ENCODE data around the gene PRAMEF8.
"Not testable (repeated sequence)": the region's sequence is repeated elsewhere in the genome, so short reads cannot be mapped to it uniquely, and the experiment has no call there.

The PRAMEF8 gene

DNA sequence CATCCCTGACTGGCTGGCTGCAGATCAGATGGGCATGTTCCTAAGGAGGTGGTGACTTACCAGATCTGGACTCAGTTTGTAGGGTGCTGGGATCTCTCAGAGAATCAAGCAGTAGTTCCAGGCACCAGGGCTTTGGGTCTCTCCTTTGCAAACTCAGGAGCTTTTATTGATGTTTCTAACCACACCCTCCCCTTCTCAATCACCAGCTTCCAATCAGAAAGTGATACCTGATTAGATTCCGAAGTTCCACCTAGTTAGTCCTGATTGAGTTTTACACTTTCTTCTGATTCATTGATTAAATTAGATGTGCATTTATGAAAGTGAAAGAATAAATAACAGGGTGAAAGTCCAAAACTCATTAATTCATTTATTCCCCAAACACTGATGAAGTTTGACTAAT, at the start of gene PRAMEF8:
PRAMEF8 (minus strand) TSS at position 101 of the 400 bp plus-strand sequence. CDS start 1,046 bp downstream, outside the sequence.
- DNase-seq (ENCODE audit: low read depth) = not testable (repeated sequence)

DNA sequence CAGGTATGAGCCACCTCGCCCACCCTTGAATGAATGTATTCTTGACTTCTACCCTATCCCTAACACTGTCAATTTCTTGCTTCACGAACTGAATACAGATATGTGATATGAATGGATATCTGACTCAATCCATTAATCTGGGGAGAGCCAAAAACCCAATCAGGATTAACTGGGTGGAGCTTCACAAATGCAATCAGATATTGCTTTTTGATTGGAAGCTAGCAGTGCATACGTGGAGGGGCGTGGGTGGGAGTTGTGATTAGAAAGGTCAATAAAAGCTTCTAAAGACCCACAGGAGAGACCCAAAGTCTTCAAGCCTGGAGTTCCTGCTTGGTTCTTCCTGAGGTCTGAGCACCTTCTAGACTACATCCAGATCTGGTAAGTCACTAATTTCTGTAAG, 30.3 kb upstream of the PRAMEF8 start, which contains the start of gene PRAMEF15:
PRAMEF15 (plus strand) TSS at position 301 of the 400 bp plus-strand sequence. CDS start 2,827 bp downstream, outside the sequence.
- DNase-seq (ENCODE audit: low read depth) = not testable (repeated sequence)

GRCh38 chr1:13303239-13303638, 18.3 kb upstream of the PRAMEF8 start, which contains the start of gene PRAMEF33:
TSS of gene PRAMEF33 (plus strand) at chr1:13303539. CDS start at chr1:13305955, 2,416 bp downstream.
- not testable (repeated sequence) for DNase-seq (ENCODE audit: low read depth)

DNA sequence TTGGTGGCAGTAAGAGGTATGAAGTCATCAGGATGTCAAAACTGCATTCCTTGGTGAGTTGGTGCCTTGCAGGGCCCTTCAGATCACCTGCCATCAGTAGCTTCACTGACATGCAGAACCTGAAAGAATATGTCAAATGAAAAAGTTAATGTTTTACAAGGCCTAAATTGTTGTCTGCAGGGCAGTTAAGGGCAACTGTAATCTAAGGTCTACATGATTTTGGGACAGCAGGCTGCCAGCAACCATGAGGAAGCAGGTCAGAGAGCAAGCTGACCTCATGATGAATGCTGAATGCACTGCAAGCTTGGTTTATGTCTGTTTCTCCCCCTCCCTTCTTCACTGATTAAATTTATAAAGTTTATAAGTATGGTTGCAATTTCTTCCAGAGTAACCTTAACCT, 17.3 kb upstream of the PRAMEF8 start:
- not testable (repeated sequence) for DNase-seq (ENCODE audit: low read depth)

DNA sequence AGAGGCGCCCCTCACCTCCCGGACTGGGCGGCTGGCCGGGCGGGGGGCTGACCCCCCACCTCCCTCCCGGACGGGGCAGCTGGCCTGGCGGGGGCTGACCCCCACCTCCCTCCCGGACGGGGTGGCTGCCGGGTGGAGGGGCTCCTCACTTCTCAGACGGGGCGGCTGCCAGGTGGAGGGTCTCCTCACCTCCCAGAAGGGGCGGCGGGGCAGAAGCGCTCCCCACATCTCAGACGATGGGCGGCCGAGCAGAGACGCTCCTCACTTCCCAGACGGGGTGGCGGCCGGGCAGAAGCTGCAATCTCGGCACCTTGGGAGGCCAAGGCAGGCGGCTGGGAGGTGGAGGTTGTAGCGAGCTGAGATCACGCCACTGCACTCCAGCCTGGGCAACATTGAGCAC, 13.8 kb upstream of the PRAMEF8 start:
- DNase-seq (ENCODE audit: low read depth) = not testable (repeated sequence)

GRCh38 chr1:13297216-13297931, 12.4 kb upstream of the PRAMEF8 start:
- not testable (repeated sequence) for DNase-seq (ENCODE audit: low read depth)

DNA sequence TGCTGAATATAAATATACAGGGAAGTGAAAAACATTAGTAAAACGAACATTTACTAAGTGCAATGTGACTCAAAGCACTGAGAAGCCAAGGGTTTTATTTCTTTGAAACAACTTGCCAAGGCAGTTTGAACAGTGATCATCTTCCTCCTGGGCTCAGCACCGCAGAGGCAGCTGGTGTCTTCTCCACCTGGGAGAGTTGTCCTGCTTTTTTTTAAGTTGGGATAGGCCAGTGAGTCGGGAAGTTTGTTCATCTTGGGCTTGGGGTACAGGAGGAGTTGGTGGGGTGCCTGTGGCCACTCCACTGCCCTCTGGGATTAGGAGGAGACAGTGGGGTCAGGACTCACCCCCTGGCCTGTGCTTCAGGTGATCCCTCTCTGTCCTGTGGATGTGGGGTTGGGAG, 4.1 kb upstream of the PRAMEF8 start:
- DNase-seq (ENCODE audit: low read depth) = not testable (repeated sequence)

DNA sequence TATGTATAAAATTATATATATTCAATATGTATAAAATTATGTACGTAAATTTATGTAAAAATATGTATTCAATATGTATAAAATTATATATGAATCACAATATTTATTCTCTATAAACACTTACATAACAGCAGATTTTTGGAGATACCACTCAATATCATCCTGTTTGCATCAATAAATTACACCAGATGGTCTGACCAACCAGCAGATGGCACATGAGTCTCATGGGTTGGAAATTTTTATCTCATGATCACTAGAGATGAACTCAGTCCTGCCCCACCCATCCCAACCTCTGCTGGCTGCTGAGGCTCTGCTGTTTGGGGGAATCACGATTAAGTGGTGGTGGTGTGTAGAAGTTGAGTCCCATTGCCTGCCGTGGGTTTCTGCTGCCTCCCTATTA, 5.3 kb downstream of the PRAMEF8 start:
- not testable (repeated sequence) for DNase-seq (ENCODE audit: low read depth)

- not testable (repeated sequence) for DNase-seq (ENCODE audit: low read depth)
These were observed 7.9 kb downstream of the PRAMEF8 start for GRCh38 chr1:13277016-13277415.

DNA sequence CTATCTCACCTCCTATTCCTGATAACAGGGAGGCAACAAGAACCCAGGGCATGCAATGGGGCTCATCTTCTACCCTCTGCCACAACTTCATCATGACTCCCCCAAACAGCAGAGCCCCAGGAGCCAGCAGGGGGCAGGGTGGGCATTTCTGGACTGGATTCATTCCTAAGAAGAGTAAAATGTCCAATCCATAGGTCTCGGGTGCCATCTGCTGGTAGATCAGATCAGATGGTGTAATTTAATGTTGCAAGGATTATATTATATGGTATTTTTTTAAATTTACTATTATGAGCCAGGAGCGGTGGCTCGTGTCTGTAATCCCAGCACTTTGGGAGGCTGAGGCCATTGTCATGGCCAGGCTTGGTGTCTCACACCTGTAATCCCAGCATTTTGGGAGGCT, 19.8 kb downstream of the PRAMEF8 start:
- not testable (repeated sequence) for DNase-seq (ENCODE audit: low read depth)

DNA sequence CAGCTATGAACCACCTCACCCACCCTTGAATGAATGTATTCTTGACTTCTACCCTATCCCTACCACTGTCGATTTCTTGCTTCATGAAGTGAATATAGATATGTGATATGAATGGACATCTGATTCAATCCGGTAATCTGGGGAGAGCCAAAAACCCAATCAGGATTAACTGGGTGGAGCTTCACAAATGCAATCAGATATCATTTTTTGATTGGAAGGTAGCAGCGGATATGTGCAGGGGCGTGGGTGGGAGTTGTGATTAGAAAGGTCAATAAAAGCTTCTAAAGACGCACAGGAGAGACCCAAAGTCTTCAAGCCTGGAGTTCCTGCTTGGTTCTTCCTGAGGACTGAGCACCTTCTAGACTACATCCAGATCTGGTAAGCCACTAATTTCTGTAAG, 31.0 kb downstream of the PRAMEF8 start, which contains the start of gene PRAMEF5:
PRAMEF5 (plus strand) TSS at position 301 of the 400 bp plus-strand sequence. CDS start 5,071 bp downstream, outside the sequence.
- DNase-seq (ENCODE audit: low read depth) = not testable (repeated sequence)

DNA sequence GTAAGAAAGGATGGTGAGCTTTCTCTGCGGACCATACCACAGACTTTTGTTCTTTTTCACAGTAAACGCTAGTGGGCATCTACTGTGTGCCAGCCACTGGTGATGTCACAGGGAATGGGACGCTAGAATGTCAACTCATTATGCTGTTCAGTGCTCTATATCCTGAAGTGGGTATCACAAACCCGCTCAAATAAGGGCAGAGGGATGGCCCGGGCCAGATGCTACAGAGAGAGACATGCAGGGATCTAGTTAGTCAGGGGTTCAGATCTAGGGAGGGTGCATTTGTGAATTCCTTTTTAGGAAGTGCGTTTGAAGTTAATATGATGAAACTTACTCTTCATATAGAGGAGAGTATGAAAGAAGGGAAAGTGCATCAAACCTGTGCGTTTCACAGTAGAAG, 37.8 kb downstream of the PRAMEF8 start:
- not testable (repeated sequence) for DNase-seq (ENCODE audit: low read depth)

DNA sequence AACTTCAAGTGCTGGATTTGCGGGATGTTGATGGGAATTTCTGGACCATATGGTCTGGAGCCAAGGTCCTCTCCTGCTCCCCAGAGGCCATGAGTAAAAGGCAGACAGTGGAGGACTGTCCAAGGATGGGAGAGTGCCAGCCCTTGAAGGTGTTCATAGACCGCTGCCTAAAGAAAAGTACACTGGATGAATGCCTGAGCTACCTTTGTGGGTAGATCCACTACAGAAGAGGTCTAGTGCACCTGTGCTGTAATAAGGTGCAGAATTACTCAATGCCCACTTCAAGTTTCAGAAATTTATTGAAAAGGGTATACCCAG, 38.4 kb downstream of the PRAMEF8 start:
- DNase-seq (ENCODE audit: low read depth) = not testable (repeated sequence)

GRCh38 chr1:13245841-13246553, 38.9 kb downstream of the PRAMEF8 start:
- DNase-seq (ENCODE audit: low read depth) = not testable (repeated sequence)

DNA sequence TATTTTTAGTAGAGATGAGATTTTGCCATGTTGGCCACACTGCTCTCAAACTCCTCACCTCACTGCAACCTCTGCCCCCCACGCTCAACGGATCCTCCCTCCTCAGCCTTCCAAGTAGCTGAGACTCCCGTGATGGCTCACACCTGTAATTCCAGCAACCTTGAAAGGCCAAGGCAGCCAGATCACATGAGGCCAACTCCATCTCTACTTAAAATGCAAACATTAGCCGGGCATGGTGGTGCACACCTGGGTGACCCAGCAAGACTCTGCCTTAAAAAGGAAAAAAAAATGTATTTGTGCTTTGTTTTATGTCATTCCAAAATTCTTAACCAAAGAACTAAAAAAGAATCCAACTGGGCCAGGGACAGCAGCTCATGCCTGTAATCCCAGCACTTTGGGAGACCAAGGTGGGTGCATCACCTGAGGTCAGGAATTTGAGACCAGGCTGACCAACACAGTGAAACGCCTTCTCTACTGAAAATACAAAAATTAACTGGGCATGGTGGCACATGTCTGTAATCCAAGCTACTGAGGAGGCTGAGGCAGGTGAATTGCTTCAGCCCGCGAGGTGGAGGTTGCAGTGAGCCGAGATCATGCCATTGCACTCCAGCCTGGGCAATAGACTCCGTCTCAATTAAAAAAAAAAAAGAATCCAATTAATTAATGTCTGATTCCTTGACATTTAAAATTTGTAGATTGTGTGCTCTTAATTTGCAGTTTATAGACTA, 41.2 kb downstream of the PRAMEF8 start:
- not testable (repeated sequence) for DNase-seq (ENCODE audit: low read depth)

GRCh38 chr1:13239633-13240032, 45.3 kb downstream of the PRAMEF8 start:
- not testable (repeated sequence) for DNase-seq (ENCODE audit: low read depth)

DNA sequence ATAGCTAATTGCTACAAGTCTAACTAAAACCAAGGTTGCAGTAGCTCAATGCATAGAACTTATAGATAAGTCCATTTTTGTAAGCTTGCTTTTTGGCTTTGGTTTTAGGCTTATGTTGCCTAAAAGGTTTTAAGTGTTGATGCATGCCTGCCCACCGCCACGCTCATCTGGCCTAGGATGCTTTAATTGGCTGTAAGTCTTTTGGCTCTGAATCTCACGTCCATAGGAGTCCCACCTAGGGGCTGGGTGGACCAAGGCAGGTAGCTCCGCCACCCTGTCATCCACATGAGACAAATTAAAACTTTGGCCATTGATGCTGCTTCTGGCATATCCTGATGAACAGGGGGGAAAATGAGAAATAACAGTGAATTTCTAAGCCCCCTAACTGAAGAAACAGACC, 47.4 kb downstream of the PRAMEF8 start:
- DNase-seq (ENCODE audit: low read depth) = not testable (repeated sequence)

DNA sequence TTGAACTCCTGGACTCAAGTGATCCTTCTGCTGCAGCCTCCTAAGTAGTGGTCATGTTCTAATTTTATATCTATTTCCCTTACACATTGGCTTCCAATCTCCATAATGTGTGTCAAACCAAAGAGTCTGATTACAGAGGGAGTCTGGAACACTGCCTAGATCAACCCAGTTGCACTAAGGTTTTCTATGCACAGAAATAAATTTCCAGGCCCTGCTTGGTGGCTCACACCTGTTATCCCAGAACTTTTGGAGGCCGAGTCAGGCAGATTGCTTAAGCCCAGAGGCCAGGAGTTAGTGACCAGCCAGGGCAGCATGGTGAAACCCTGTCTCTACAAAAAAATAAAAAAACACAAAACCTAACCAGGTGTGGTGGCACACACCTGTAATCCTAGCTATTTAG, 50.9 kb downstream of the PRAMEF8 start:
- DNase-seq (ENCODE audit: low read depth) = not testable (repeated sequence)

GRCh38 chr1:13232056-13232455, 52.9 kb downstream of the PRAMEF8 start:
- not testable (repeated sequence) for DNase-seq (ENCODE audit: low read depth)

All from stromal cell of bone marrow (primary cell).